ENCODE data around the gene FAM171A1. TPM values are rescaled to one million over a fixed set of nuclear protein-coding genes. Genes with fewer than 3 reads are reported as not detected.

Gene FAM171A1
- total and polyA plus RNA-seq, 2 donors (not counting 1 experiment from before 2014, with no cell fraction given) = 8.8 to 10.3 TPM

- no peak overlapping the region for H2AFZ ChIP-seq (ENCODE audit: low read length)
- no peak overlapping the region for H3K9ac ChIP-seq (ENCODE audit: insufficient read depth, low read length)
- no peaks in the 10 kb centered on the region for H3K36me3 ChIP-seq (ENCODE audit: control insufficient read depth, insufficient read depth, low read length)
- H4K20me1 ChIP-seq (ENCODE audit: control insufficient read depth, extremely low read depth, insufficient read depth, low read length) = no peaks in the 10 kb centered on the region
- TF ChIP-seq EZH2 (IDR thresholded peaks at IDR 0.05; ENCODE audit: low read length, missing control alignments) (no peak), CTCF (conservative IDR thresholded peaks at IDR 0.05 in 1 of 2, IDR thresholded peaks at IDR 0.05 in 1 of 2; ENCODE audit: low read depth in 1 of 2, low read length in 2 of 2) (no peak)
- H3K27ac ChIP-seq (ENCODE audit: insufficient read depth, low read length) = no peak overlapping the region
- no peaks in the 10 kb centered on the region for H3K27me3 ChIP-seq (ENCODE audit: control insufficient read depth, insufficient read depth, low read length)
- peaks cover 5% of the 10 kb centered on the region for H3K79me2 ChIP-seq (ENCODE audit: control insufficient read depth, insufficient read depth, low read length)
- no peaks in the 10 kb centered on the region for H3K9me3 ChIP-seq (ENCODE audit: control insufficient read depth, insufficient read depth, low read depth, low read length)
- H3K4me1 ChIP-seq (ENCODE audit: control insufficient read depth, extremely low read depth, insufficient read depth, low read length) = peaks cover 7% of the 10 kb centered on the region
- no peak overlapping the region for H3K4me2 ChIP-seq (ENCODE audit: extremely low read depth, insufficient read depth, low read length)
- H3K4me3 ChIP-seq (replicated peaks in 1 of 4; ENCODE audit: control extremely low read depth in 1 of 4, insufficient read depth in 1 of 4, low read depth in 3 of 4, low read length in 4 of 4) = no peak overlapping the region
- DNase-seq (ENCODE audit: low read depth in 2 of 2) = no peak
These were observed 198.7 kb downstream of the FAM171A1 start for GRCh38 chr10:15172306-15172840.

GRCh38 chr10:15169555-15170401 is 201.3 kb downstream of the FAM171A1 start:
- no peak for DNase-seq (ENCODE audit: low read depth in 2 of 2)
- H3K9me3 ChIP-seq (ENCODE audit: control insufficient read depth, insufficient read depth, low read depth, low read length) = no peaks in the 10 kb centered on the region
- TF ChIP-seq CTCF (conservative IDR thresholded peaks at IDR 0.05 in 1 of 2, IDR thresholded peaks at IDR 0.05 in 1 of 2; ENCODE audit: low read depth in 1 of 2, low read length in 2 of 2) (no peak), EZH2 (IDR thresholded peaks at IDR 0.05; ENCODE audit: low read length, missing control alignments) (no peak)
- peak overlapping the region; percentile 60 for H2AFZ ChIP-seq (ENCODE audit: low read length)
- H3K79me2 ChIP-seq (ENCODE audit: control insufficient read depth, insufficient read depth, low read length) = peaks cover 20% of the 10 kb centered on the region
- H3K4me2 ChIP-seq (ENCODE audit: extremely low read depth, insufficient read depth, low read length) = peak overlapping the region; percentile 11
- H3K27me3 ChIP-seq (ENCODE audit: control insufficient read depth, insufficient read depth, low read length) = no peaks in the 10 kb centered on the region
- no peaks in the 10 kb centered on the region for H4K20me1 ChIP-seq (ENCODE audit: control insufficient read depth, extremely low read depth, insufficient read depth, low read length)
- no peaks in the 10 kb centered on the region for H3K36me3 ChIP-seq (ENCODE audit: control insufficient read depth, insufficient read depth, low read length)
- H3K4me3 ChIP-seq (replicated peaks in 1 of 4; ENCODE audit: control extremely low read depth in 1 of 4, insufficient read depth in 1 of 4, low read depth in 3 of 4, low read length in 4 of 4) = no peak overlapping the region
- H3K9ac ChIP-seq (ENCODE audit: insufficient read depth, low read length) = no peak overlapping the region
- H3K4me1 ChIP-seq (ENCODE audit: control insufficient read depth, extremely low read depth, insufficient read depth, low read length) = peaks cover 11% of the 10 kb centered on the region
- no peak overlapping the region for H3K27ac ChIP-seq (ENCODE audit: insufficient read depth, low read length)

GRCh38 chr10:15168786-15169554 is 202.1 kb downstream of the FAM171A1 start:
- Histone ChIP-seq H3K79me2 (ENCODE audit: control insufficient read depth, insufficient read depth, low read length) (peaks cover 24% of the 10 kb centered on the region), H4K20me1 (ENCODE audit: control insufficient read depth, extremely low read depth, insufficient read depth, low read length) (no peaks in the 10 kb centered on the region), H2AFZ (ENCODE audit: low read length) (peak overlapping the region; percentile 71), H3K4me2 (ENCODE audit: extremely low read depth, insufficient read depth, low read length) (peak overlapping the region; percentile 61), H3K4me3 (replicated peaks in 1 of 4; ENCODE audit: control extremely low read depth in 1 of 4, insufficient read depth in 1 of 4, low read depth in 3 of 4, low read length in 4 of 4) (no peak overlapping the region), H3K27me3 (ENCODE audit: control insufficient read depth, insufficient read depth, low read length) (no peaks in the 10 kb centered on the region), H3K27ac (ENCODE audit: insufficient read depth, low read length) (no peak overlapping the region), H3K36me3 (ENCODE audit: control insufficient read depth, insufficient read depth, low read length) (no peaks in the 10 kb centered on the region), H3K4me1 (ENCODE audit: control insufficient read depth, extremely low read depth, insufficient read depth, low read length) (peaks cover 11% of the 10 kb centered on the region), H3K9ac (ENCODE audit: insufficient read depth, low read length) (no peak overlapping the region), H3K9me3 (ENCODE audit: control insufficient read depth, insufficient read depth, low read depth, low read length) (no peaks in the 10 kb centered on the region)
- TF ChIP-seq EZH2 (IDR thresholded peaks at IDR 0.05; ENCODE audit: low read length, missing control alignments) = no peak
- TF ChIP-seq CTCF (conservative IDR thresholded peaks at IDR 0.05 in 1 of 2, IDR thresholded peaks at IDR 0.05 in 1 of 2; ENCODE audit: low read depth in 1 of 2, low read length in 2 of 2) = no peak
- peak; percentile 89 to 97 for DNase-seq (ENCODE audit: low read depth in 2 of 2)

Data from fibroblast of lung (primary cell).